RKO (cell line): ENCODE results near the gene DENND5B.
"Not testable (repeated sequence)": the region's sequence is repeated elsewhere in the genome, so short reads cannot be mapped to it uniquely, and the experiment has no call there.

Source experiments
- DNase-seq: peaks from one replicate; pipeline ENCODE4 v3.0.0-alpha.2; 2016; ENCODE audit warnings: low spot score

DENND5B gene

GRCh38 chr12:31557707-31558106 lies 33.2 kb downstream of the DENND5B start:
- no peak for DNase-seq

GRCh38 chr12:31555466-31555865 lies 35.5 kb downstream of the DENND5B start:
- DNase-seq: not testable (repeated sequence)

- not testable (repeated sequence) for DNase-seq
These were observed 40.3 kb downstream of the DENND5B start for GRCh38 chr12:31550590-31550989.

GRCh38 chr12:31536672-31537071 lies 54.3 kb downstream of the DENND5B start:
- DNase-seq: no peak

- no peak for DNase-seq
These were observed 57.5 kb downstream of the DENND5B start for GRCh38 chr12:31533470-31533869.

- DNase-seq: no peak
These were observed 59.0 kb downstream of the DENND5B start for GRCh38 chr12:31531893-31532292.

GRCh38 chr12:31528095-31528494 lies 62.8 kb downstream of the DENND5B start:
- DNase-seq: no peak

GRCh38 chr12:31527083-31527482 lies 63.9 kb downstream of the DENND5B start:
- no peak for DNase-seq

GRCh38 chr12:31526158-31526546 lies 64.8 kb downstream of the DENND5B start:
- no peak for DNase-seq

- no peak for DNase-seq
These were observed 65.3 kb downstream of the DENND5B start for GRCh38 chr12:31525496-31526157.

- peak; percentile 70 for DNase-seq
These were observed 66.0 kb downstream of the DENND5B start for GRCh38 chr12:31524791-31525495.

- DNase-seq: no peak
These were observed 67.6 kb downstream of the DENND5B start for GRCh38 chr12:31523306-31523705.

GRCh38 chr12:31522607-31523006 lies 68.3 kb downstream of the DENND5B start:
- no peak for DNase-seq

GRCh38 chr12:31521964-31522363 lies 69.0 kb downstream of the DENND5B start:
- no peak for DNase-seq

GRCh38 chr12:31519511-31519910 lies 71.4 kb downstream of the DENND5B start:
- DNase-seq: no peak

- DNase-seq: peak; percentile 81
These were observed 72.2 kb downstream of the DENND5B start for GRCh38 chr12:31518680-31519227.

GRCh38 chr12:31517994-31518393 lies 72.9 kb downstream of the DENND5B start:
- no peak for DNase-seq

- no peak for DNase-seq
These were observed 74.2 kb downstream of the DENND5B start for GRCh38 chr12:31516702-31517101.

GRCh38 chr12:31514912-31515311 lies 76.0 kb downstream of the DENND5B start:
- no peak for DNase-seq

GRCh38 chr12:31510034-31510433 lies 80.9 kb downstream of the DENND5B start:
- DNase-seq: no peak

GRCh38 chr12:31508436-31509150 lies 82.3 kb downstream of the DENND5B start:
- no peak for DNase-seq

GRCh38 chr12:31507966-31508365 lies 83.0 kb downstream of the DENND5B start:
- no peak for DNase-seq
